Posterior cingulate gyrus (tissue), 11 donors: ENCODE data around the gene ABAT.

Experiments
- DNase-seq, 10 donors: peaks; one replicate each; pipeline versions ENCODE4 v3.0.0 to v3.0.0-alpha.2; 2020 to 2021; ENCODE audit warnings: mixed read lengths in 3 of 10
- intact Hi-C: fragments of 100-400 bp; cut with DNase I; formaldehyde crosslinking; loops from one replicate; pipeline ENCODE4 v1.15.1; 2023

Gene ABAT

DNA sequence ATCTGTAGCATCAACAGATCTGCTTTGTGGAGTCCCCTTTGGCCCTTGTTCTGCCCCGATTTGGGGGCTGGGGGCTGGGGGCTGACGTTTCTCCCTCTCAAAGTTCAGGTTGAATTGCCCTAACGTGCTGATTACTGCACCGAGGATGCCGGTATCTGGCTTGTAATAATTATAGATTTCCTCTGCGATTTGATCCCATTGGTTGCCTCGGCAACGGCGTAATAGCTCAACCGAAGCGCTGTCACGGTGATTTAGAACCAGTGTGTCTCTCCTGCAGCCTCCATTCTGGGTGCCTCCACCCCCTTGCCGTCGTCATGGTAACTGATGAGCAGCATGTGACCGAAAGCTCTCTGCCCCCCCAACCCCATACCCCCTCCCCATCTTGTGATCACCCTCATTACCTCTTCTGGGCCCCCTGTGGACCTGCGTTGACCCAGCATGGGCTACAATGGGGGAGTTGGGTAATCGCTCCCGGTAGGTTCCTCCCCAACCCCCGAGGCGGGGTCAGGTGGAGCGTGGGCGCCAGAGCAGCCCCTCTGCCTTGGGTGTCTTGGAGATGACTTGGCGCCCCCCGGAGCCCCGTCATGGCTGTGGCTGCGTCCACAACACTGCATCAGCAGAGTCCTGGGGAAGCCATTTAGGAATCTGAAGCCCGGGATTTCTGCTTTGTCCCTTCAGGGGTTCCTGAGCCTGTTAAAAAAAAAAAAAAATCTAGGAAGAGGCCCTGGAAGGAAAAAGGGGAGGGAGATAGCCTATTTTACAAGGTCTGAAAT, 38.4 kb downstream of the ABAT start:
- peak; percentile 26 to 96 (median 74) for DNase-seq
- intact Hi-C loops: no loop called here

DNA sequence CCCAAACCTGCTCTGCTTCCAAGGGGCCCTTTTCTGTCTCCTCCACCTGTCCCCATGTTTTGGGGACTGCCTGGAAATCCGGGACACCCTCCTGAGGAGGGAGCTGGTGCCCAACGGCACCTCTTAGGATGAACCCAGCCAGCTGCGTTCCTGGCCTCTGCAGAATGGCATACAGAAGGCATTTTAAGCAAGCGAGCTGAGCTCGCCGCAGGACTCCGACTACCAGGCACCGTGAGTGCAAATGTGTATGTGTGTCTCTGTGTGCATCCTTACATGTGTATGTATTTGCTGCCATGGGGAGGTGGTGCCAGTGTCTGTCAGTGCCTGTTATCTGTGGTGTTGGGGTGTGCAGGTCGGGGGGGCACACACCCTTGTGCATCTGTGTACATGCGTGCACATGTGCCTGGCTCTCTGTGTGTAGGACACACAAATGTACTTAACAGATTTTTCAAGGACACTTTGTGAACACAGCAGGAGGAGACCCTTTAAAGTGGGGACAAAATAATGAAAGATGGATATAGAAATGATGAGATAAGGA, 39.3 kb downstream of the ABAT start:
- intact Hi-C loops: no loop called here
- peak in 8 of 10 donors; percentile 14 to 86 (median 40) for DNase-seq

DNA sequence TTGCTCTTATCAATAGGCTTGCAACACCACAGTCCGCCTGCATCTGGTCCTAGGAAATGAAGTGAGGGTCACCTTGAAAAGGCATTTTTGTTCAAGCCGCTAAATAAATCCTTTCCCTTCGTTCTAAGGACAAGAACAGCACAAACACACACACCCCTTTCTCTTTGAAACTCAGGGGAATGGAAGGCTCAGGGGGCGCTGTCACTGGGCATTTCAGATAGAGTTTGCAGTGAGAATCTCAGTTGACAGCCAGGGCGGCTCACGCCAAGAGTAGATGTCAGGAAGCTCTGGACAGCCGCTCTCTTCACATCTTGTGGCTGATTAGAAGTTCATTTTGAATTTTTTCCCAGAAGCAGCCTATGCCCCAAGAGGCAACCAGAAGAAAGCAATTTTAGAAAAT, 39.8 kb downstream of the ABAT start:
- DNase-seq: peak in 7 of 10 donors; percentile 19 to 88 (median 45)
- intact Hi-C loops: no loop called here

DNA sequence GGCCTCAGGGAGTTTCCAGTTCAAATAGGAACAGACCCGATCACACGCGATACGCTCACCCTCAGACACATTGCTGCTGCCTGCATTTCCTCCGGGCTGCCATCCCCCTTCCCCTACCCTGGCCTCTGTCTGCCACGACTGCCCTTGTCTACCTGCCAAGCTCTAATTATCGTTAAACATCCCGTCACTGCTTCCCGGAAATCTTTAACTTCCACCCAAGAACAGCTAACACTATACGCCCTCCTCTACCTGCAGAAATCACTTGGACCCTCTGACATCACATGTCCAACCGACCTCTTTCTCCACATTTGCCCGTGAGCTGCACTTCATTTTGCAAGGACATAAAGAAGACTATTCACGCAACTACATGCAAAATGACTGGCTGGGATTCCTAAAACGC, 40.4 kb downstream of the ABAT start:
- intact Hi-C loops: no loop called here
- DNase-seq: no peak

DNA sequence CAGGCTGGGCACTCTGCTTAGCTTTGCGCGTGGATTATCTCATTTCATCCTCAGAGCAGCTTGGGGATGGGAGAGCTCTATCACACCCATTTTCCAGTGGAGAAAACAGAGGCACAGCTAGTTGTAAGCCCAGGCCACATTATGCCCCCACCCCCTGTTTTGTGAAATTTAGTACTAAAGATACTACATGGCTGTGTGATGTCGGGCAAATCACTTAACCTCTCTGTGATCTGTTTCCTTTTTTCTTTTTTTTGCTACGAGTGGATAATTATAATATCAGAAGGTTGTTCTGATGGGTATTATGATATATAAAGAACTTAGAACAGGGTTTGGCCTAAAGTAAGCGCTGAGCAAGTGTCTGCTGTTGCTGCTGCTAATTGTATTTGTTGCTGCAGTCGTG, 41.6 kb downstream of the ABAT start:
- DNase-seq: no peak
- intact Hi-C loops: no loop called here

DNA sequence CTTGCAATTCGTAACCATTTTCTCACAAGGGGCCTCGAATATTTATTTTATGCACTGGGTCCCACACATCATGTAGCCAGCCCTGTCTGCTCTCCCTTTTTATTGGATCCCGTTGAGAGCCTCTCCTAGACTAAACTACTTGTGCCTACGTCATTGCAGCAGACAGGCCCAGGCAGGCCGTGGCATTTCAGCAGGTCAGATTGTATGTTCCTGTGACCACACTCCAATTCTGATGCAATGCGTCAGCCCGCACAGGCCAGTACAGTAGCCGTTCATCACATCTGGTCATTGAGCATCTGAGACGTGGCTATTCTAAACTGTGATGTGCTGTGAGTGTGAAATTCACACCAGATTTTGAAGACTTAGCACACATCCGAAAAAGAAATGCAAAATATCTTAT, 42.2 kb downstream of the ABAT start:
- intact Hi-C loops: no loop called here
- DNase-seq: no peak

DNA sequence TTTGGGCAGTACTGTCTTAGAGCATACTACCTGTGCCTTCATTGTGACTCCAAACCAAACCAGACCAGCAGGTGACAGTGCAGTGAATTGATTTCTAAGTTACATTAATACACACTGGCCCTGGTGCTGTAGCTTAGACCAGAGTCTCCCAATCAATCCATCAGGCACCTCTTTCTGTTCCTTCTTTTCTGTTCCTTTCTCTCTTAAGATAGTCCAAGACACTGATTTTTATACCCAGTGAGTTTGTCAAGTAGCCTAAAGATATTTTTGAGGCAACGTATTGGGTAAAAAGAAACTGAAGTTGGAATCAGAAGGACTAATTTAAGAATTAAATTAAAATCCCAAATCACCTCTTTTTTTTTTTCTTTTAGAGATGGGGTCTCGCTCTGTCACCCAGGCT, 43.1 kb downstream of the ABAT start:
- intact Hi-C loops: no loop called here
- DNase-seq: no peak

DNA sequence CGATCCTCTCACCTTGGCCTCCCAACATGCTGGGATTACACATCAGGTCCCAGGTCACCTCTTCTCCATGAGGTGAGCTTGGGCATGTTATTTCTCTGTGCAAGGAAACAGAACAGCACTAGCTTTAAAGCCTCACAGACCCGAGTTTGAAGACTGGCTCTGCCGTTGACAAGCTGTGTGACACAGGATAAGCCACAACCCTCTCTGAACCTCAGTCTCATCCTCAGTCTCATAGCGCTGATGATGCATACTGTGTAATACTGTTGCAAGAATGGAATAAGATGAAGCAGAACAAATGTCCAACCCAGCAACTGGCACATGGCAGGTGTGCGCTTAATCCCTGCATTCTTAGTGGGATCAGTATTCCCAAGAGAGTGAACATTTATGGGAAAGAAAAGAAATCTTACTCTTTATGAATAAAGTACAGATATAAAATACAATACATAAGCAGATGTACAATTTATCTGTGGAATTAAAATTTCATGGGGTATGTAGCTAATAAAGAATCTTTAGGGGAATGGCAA, 43.5 kb downstream of the ABAT start:
- intact Hi-C loops: no loop called here
- no peak for DNase-seq

DNA sequence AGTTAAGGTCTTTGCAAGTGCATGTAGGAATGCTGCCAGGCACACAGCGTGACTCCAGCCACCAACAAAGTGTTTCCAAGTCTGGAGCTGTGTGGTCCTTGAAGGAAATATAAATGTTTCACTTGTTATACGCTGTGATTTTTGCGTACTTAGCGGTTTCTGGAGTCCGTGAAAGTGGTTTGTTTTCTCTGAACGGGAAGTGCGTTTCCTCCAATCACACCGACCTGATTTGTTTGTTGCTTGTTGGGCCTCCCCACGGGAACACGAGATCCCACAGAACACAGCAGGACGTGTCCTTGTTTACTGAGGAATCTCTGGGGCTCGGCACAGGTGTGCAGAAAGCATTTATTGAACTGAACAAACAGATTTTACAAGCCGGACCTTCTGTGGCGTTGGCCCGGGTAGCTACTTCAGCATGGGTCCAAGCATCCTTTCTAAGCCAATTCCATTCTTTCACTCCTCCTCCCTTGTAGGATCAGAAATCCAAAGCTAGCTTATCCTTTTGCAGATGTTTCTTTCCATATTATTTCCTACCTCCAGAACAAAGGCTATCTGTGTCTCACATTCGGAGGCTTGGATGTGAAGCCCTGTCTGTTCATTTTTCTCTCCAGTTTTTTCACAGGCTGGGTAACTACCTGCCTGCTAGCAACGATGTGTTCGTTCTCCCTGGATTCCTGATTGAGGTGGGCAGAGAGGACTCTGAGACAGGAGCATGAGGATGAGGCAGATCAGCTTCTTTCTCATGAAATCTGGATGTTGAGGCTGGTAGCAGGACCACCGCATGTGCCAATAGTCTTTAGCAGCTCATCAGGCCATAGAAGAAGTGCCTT, 44.6 kb downstream of the ABAT start:
- DNase-seq: no peak
- intact Hi-C loops: no loop called here

DNA sequence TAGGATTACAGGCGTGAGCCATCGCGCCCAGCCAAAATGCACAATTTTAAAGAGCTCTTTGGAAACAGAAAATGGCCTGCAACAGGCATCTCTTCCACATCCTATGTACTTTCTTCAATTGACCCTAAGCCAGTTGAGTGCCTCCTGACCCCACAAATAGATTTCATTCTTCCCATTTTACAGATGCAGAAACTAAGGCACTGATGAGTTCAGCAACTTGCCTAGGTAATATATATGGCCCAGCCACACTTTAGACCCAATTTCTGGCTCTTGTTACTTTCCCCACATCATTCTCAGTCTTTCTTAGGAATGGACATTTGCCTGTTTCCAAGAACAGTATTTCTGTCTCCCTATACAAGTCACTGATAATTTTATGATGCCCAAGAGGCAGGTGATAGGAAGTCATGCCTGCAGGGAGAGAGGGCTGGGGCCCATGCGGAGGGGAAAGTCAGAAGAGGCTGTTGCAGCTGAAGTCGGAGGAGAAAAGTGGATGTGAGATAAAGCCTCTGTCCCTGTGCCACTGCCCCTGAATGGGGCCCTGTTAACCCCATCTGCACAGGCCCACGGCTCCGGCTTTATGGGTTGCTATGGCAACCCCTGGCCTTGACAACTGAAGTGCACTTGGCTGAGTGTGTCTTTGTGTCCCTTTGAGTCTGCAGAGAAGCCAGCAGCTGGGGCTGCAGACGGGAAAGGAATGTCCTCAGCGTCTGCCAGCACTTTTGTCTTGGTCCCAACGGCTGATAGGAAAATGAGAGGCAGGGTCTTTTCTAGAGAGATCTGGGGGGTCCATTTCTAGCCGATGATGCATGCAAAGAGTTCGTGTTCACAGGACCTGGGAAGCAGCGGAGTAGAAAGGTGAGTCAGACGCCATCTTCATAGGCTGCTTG, 45.9 kb downstream of the ABAT start:
- intact Hi-C loops: no loop called here
- DNase-seq: peak in 6 of 10 donors; percentile 14 to 76 (median 24)

DNA sequence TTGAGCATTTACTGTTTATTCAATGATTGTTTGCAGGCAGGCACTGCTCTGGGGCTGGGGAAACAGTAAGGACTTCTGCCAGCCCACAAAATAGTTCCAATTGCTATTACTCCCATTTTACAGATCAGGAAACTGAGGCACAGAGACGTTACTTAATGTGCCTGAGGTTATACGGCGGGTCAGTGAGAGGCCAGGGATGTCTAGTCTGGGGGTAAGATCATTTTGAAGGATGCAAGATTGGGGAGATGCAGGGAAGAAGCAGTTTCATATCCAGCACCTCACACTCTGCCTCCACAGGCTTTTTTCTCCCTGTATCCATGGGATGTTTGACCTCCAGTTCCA, 46.5 kb downstream of the ABAT start:
- intact Hi-C loops: no loop called here
- DNase-seq: no peak

DNA sequence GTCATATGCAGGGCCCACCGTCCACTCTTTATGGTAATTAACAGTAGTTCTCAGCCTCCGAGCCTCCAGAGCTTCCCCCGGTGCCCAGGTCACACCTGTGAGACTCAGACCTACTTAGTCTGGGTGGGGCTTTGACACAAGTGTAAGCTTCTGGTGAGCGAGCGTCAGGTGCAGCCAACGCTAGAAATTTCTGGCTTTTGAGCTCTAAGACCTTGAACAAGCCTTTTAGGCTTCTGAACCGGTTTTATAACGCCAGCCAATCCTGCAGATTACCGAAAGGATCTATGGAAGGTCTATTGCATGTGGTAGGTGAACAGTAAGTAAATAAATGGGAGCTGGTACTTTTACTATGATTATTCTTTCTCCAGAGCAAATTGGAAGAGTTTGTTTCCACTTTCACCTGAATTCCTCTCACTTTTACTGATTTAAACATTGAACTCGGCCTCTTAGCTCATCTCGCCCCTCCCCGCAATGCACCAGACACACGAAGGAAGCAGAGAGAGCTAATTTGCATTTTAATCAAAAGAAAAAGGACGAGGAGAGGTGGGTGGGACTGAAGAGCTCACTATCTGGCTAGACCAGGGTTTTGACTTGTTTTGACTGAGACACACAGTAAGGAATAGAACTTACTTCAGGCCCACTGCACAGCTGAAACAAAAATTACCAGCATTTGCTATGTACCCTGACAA, 47.1 kb downstream of the ABAT start:
- DNase-seq: no peak
- intact Hi-C loops: no loop called here

DNA sequence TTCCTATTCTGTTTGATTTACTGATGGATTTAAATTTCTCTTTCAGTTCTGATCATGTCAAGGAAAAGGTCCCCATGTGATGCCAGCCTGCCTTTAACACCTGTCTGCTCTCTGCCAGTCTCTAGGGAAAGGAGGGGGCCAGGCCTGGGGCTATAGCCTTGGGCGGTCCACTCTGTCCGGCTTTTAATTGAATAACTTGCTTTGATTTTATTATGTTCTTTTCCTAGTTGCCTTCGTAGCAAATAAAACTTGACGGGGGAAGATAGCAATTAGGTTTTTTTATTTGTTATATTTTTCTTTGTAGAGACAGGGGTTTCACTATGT, 47.6 kb downstream of the ABAT start:
- intact Hi-C loops: no loop called here
- no peak for DNase-seq

DNA sequence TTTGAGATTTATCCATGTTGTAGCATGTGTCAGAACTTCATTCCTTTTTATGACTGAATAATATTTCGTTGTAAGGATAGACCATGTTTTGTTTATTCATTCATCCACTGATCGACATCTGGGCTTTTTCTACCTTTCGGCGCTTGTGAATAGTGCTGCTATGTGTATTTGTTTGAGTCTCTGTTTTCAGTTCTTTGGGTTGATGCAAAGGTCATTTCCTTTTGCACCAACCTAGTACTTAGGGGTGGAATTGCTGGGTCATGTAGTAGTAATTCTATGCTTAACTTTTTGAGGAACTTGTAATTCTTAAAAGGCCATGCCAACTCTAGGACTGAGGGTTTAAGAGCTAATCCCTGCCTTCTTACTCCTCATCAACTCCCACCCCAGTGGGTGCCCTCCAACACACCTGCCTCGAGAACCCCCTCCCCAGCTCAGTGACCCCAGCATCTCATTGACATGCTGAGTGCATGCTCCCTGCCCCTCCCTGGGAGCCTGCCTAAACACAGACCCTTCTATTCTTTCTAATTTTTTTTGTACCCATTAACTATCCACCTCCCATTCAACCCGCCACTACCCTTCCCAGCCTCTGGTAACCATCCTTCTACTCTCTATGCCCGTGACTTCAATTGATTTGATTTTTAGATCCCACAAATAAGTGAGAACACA, 51.2 kb downstream of the ABAT start:
- intact Hi-C loops: no loop called here
- DNase-seq: no peak

DNA sequence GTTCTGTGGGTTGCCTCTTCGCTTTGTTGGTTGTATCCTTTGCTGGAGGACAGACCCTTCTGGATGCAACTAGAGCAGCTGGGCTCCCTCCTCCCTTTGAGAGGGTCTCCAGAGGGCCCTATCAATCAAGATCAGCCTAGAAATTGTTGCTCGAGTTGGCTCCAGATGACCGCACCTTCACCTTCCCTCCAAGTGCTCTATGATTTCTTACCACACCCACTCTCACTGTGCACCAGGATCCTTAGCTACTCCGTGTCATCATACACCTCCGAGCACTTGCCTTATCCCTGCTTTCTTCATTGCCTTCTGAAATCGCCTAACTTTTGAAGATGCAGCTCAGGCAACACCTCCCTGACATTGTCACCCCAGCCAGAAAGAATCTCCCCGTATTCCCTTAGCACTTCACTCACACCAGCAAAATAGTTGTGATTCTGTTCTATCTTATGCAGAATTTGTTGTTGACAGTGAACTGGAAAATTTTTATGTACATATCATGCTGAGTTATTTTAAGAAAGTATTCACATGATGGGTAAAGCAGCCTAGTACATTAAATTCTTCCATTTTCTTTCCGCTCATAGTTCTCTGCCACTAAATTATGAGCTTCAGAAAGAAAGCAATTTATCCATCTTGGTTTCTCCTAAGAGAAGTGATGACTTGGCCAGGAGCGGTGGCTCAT, 52.9 kb downstream of the ABAT start:
- DNase-seq: no peak
- intact Hi-C loops: no loop called here

DNA sequence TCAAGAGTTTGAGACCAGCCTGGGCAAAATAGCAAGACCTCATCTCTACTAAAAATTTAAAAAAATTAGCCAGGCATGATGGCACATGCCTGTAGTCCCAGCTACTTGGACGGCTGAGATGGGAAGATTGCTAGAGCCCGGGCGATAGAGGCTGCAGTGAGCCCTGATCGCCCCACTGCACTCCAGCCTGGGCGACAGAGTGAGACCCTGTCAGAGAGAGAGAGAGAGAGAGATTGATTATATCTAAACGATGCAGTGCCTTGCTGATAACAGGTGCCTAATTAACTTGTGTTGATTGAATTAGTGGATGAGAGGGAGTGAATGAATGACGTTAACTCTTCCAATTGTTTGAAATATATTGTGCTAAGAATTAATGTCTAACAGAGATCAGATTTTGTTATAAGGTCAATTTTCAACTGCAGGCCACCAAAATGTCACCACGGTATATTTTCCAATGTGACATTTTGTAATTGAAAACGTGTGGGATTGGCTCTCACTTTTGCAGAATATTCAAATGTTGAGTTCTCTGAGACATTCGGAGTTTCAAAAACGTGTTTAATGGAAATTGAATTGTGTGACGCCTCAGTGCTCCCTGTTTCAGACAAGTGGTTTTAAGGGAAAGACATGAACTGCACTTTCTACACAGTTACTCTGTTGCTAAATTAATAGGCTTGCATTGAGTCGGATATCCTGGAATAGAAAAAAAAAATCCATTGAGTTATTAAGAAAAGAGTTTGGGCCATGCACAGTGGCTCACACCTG, 53.6 kb downstream of the ABAT start:
- intact Hi-C loops: no loop called here
- DNase-seq: peak in 1 of 10 donors; percentile 12

DNA sequence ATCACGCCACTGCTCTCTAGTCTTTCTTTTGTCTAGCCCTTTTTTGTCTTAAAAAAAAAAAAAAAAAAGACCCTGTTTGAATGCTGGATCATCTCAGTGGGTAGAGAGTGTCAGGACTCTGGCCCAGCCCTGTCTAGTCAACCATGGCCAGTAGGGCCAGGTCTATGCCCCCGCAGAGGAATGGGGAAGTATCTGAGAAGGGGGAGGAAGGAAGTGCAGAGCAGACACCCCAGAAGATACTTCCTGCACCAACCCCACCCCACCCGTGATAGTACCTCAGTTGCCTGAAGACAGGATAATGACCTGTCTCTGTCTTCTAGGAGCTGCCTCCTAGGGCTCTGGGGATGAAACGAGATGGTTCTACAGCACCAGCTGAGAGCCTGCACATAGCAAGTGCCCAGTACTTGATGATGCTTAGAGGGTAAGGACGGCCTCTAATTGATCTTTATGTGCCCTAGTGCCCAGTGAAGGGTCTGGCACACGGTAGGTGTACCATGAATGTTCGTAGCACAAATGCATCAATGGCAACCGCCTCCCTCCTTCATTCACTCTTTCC, 55.4 kb downstream of the ABAT start:
- intact Hi-C loops: no loop called here
- DNase-seq: peak in 1 of 10 donors; percentile 39

DNA sequence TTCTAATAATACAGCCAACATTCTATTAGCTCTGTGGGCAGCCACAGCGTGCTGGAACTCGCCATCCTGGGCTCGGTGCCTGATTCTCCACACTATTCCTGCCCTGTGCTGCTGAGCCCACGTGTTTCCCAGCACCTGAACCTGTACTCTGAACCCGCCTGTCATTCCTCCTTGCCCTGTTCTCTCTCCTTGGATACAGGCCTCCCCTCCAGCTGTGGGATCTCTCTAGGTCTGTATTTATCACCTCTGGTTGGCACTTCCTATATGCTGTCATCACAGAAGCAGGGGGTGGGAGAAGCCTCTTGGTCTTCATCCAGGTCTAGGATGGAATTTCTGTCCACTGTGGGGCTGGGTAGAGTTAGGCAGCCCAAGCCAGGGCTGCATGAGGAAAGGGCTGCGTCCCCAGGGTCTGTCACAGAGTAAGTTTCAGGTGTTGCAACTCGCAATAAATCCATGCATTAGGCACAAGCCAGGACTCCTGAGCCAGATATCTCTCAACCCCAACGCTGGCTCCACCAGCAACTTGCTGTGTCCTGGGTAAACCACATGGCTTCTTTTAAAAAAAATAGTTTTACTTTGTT, 56.0 kb downstream of the ABAT start:
- peak in 2 of 10 donors; percentile 17 to 52 for DNase-seq
- intact Hi-C loops: no loop called here
